Peyer's patch (tissue), 4 donors: ENCODE results near the gene GAD1. TPM values are rescaled to one million over a fixed set of nuclear protein-coding genes. Genes with fewer than 3 reads are reported as not detected.

Source experiments
- DNase-seq, 3 donors: peaks; one replicate each; pipeline ENCODE4 v3.0.0-alpha.2; 2017 to 2019
- H3K27ac ChIP-seq, 4 donors: fragments of 200-600 bp; sonication (generic); one replicate each; pipeline ENCODE4 v1.5.1; 2016 to 2019
- H3K27me3 ChIP-seq, 2 donors: fragments of 200-600 bp; sonication (generic); one replicate each; pipeline ENCODE4 v1.5.1; 2019
- H3K36me3 ChIP-seq, 3 donors: fragments of 200-600 bp; sonication (generic); one replicate each; pipeline ENCODE4 v1.5.1; 2016 to 2019
- H3K4me1 ChIP-seq, 4 donors: fragments of 200-600 bp; sonication (generic); one replicate each; pipeline ENCODE4 v1.5.1; 2016 to 2019
- H3K4me3 ChIP-seq, 4 donors: fragments of 200-600 bp; sonication (generic); 1 replicate in 3 of 4; 2 replicates in 1 of 4; pipeline ENCODE4 v1.5.1; 2016 to 2019; ENCODE audit warnings: mild to moderate bottlenecking in 1 of 4
- H3K9me3 ChIP-seq, 4 donors: fragments of 200-600 bp; sonication (generic); one replicate each; pipeline ENCODE4 v1.5.1; 2016 to 2019; ENCODE audit warnings: mild to moderate bottlenecking in 1 of 4
- POLR2A ChIP-seq, 2 donors: fragments of 450-650 bp; IDR thresholded peaks; one replicate each; pipeline ENCODE4 v1.5.1; 2017; ENCODE audit warnings: antibody characterized with exemption in 2 of 2, mild to moderate bottlenecking in 2 of 2, moderate library complexity in 2 of 2
- total RNA-seq, 4 donors: library from RNA; depleted of rRNA; stranded (reverse); fragments of >200 nt; gene quantifications; one replicate each; pipeline ENCODE4 v1.1.0, GENCODE V29; 2016
- TF ChIP-seq, protein P1 (sequence below), 6 experiments: fragments of 450-650 bp in 4 of 6; fragments of 200-600 bp in 2 of 6; sonication (generic) in 1 of 6; IDR thresholded peaks; one replicate each; pipeline ENCODE4 v1.5.1; 2017 to 2019; ENCODE audit warnings: antibody characterized with exemption in 6 of 6, mild to moderate bottlenecking in 3 of 6, moderate library complexity in 1 of 6

The GAD1 gene
- total RNA-seq, 4 donors from 2014 or later, result not detected

GRCh38 chr2:170774074-170774473 lies 42.6 kb upstream of the GAD1 start:
- TF ChIP-seq POLR2A (IDR thresholded peaks at IDR 0.05), result no peak
- TF ChIP-seq, protein P1, sequence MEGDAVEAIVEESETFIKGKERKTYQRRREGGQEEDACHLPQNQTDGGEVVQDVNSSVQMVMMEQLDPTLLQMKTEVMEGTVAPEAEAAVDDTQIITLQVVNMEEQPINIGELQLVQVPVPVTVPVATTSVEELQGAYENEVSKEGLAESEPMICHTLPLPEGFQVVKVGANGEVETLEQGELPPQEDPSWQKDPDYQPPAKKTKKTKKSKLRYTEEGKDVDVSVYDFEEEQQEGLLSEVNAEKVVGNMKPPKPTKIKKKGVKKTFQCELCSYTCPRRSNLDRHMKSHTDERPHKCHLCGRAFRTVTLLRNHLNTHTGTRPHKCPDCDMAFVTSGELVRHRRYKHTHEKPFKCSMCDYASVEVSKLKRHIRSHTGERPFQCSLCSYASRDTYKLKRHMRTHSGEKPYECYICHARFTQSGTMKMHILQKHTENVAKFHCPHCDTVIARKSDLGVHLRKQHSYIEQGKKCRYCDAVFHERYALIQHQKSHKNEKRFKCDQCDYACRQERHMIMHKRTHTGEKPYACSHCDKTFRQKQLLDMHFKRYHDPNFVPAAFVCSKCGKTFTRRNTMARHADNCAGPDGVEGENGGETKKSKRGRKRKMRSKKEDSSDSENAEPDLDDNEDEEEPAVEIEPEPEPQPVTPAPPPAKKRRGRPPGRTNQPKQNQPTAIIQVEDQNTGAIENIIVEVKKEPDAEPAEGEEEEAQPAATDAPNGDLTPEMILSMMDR (IDR thresholded peaks at IDR 0.05), result no peak
- DNase-seq, result no peak

GRCh38 chr2:170778900-170779299 lies 37.8 kb upstream of the GAD1 start:
- no peak for TF ChIP-seq POLR2A (IDR thresholded peaks at IDR 0.05)
- Histone ChIP-seq H3K4me1 (no peaks in the 10 kb centered on the region), H3K27me3 (no peaks in the 10 kb centered on the region), H3K27ac (no peak overlapping the region), H3K9me3 (no peaks in the 10 kb centered on the region), H3K36me3 (no peaks in the 10 kb centered on the region), H3K4me3 (no peak overlapping the region)
- DNase-seq, result no peak

More at GRCh38 chr2:170774074-170774473, 42.6 kb upstream of the GAD1 start:
- H3K9me3 ChIP-seq, result no peaks in the 10 kb centered on the region
- peaks cover 0 to 4% (median 2%) of the 10 kb centered on the region in 4 donors for H3K4me1 ChIP-seq
- no peaks in the 10 kb centered on the region for H3K36me3 ChIP-seq
- no peak overlapping the region for H3K27ac ChIP-seq
- no peak overlapping the region for H3K4me3 ChIP-seq
- H3K27me3 ChIP-seq, result no peaks in the 10 kb centered on the region

GRCh38 chr2:170779304-170779703 lies 37.4 kb upstream of the GAD1 start:
- TF ChIP-seq, protein P1 (IDR thresholded peaks at IDR 0.05), result no peak
- TF ChIP-seq POLR2A (IDR thresholded peaks at IDR 0.05), result no peak
- Histone ChIP-seq H3K4me3 (no peak overlapping the region), H3K27me3 (no peaks in the 10 kb centered on the region), H3K4me1 (no peaks in the 10 kb centered on the region), H3K9me3 (no peaks in the 10 kb centered on the region), H3K27ac (no peak overlapping the region), H3K36me3 (no peaks in the 10 kb centered on the region)
- DNase-seq, result no peak

DNA sequence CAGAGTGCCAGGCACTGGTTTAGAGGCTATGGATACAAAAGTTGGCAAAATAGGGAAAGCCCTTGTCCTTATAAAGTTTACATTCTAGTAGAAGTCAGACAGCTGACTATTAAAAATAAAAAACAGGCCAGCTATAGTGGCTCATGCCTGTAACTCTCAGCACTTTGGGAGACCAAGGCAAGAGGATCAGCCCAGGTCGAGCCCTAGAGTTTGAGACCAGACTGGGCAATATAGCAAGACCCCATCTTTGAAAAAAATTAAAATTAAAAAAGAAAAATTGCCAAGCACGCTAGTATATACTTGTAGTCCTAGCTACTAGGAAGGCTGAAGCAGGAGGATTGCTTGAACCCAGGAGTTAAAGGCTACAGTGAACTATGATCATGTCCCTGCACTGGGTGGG lies 34.0 kb upstream of the GAD1 start:
- Histone ChIP-seq H3K4me3 (no peak overlapping the region), H3K27me3 (no peaks in the 10 kb centered on the region), H3K9me3 (no peaks in the 10 kb centered on the region), H3K36me3 (no peaks in the 10 kb centered on the region), H3K4me1 (no peaks in the 10 kb centered on the region), H3K27ac (no peak overlapping the region)
- no peak for DNase-seq
- TF ChIP-seq, protein P1 (IDR thresholded peaks at IDR 0.05), result no peak
- no peak for TF ChIP-seq POLR2A (IDR thresholded peaks at IDR 0.05)

DNA sequence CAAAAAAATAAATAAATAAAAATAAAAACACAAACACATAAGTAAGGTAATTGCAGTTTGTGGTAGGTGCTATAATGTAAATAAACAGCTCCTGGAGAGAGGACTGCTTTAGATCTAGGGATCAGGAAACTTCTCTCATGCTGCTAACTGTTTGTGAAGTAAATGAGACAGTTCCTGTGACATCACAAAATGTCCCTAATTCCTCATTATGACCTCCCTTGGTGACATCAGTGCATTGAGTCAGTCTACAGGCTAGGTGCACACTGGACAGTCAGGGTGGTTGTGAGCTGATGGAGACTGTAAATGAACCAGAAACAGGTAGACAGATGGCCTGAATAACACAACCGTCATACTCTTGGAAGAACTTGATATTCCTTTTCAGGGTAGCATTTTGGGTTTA lies 33.1 kb upstream of the GAD1 start:
- Histone ChIP-seq H3K27me3 (no peaks in the 10 kb centered on the region), H3K4me3 (no peak overlapping the region), H3K4me1 (no peaks in the 10 kb centered on the region), H3K36me3 (no peaks in the 10 kb centered on the region), H3K9me3 (no peaks in the 10 kb centered on the region), H3K27ac (no peak overlapping the region)
- TF ChIP-seq, protein P1 (IDR thresholded peaks at IDR 0.05), result no peak
- TF ChIP-seq POLR2A (IDR thresholded peaks at IDR 0.05), result no peak
- no peak for DNase-seq

DNA sequence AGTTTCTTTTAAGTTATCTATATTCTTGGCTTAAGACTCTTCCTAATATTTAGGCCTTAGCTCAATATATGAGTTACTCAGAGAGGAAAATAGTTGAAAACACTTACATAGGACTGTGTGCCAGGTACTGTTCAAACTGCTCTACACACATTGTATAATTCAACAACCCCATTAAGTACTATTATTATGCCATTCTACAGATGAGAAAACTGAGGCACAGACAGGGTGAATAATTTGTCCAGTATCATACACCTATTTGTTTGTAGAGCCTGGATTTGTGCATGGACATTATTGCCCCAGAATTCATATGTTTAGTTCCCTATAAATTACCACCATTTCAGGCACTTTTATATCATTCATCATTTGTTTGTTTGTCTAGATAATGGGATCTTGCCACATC lies 17.7 kb upstream of the GAD1 start:
- H3K27ac ChIP-seq, result no peak overlapping the region
- no peak for DNase-seq
- H3K36me3 ChIP-seq, result no peaks in the 10 kb centered on the region
- no peaks in the 10 kb centered on the region for H3K4me1 ChIP-seq
- H3K27me3 ChIP-seq, result no peaks in the 10 kb centered on the region
- TF ChIP-seq, protein P1 (IDR thresholded peaks at IDR 0.05), result no peak
- TF ChIP-seq POLR2A (IDR thresholded peaks at IDR 0.05), result no peak
- H3K4me3 ChIP-seq, result no peak overlapping the region
- no peaks in the 10 kb centered on the region for H3K9me3 ChIP-seq
